MM.1S (cell line): Measurements from ENCODE around the gene PLEKHA1.
A peak's percentile ranks its signal among the peaks of the same experiment; 100 is the strongest.

Source experiments
- DNase-seq: peaks from one replicate; pipeline ENCODE4 v3.0.0-alpha.2; 2015
- H2AFZ ChIP-seq: fragments of 300-600 bp; sonication (generic); 2 replicates; pipeline ENCODE4 v1.6.0; 2016; ENCODE audit warnings: antibody characterized with exemption, low read length
- H3F3A ChIP-seq: fragments of 300-600 bp; sonication (generic); 2 replicates; pipeline ENCODE4 v1.6.1; 2016; ENCODE audit warnings: mild to moderate bottlenecking, antibody characterized with exemption, low read length, moderate library complexity, mixed read lengths; ENCODE audit not compliant: insufficient read depth
- H3K27ac ChIP-seq: fragments of 300-600 bp; sonication (generic); 2 replicates; pipeline ENCODE4 v1.5.1; 2016; ENCODE audit warnings: mild to moderate bottlenecking, low read length
- H3K27me3 ChIP-seq: fragments of 300-600 bp; sonication (generic); replicated peaks from 2 replicates; pipeline ENCODE4 v1.6.0; 2016; ENCODE audit warnings: low read length; ENCODE audit not compliant: insufficient read depth
- H3K36me3 ChIP-seq: fragments of 300-600 bp; sonication (generic); replicated peaks from 2 replicates; pipeline ENCODE4 v1.6.1; 2016; ENCODE audit warnings: mild to moderate bottlenecking, low read length, mixed read lengths; ENCODE audit not compliant: insufficient read depth
- H3K4me1 ChIP-seq: fragments of 300-600 bp; sonication (generic); 2 replicates; pipeline ENCODE4 v1.6.1; 2016; ENCODE audit warnings: low read length, mixed read lengths
- H3K4me2 ChIP-seq: fragments of 300-600 bp; sonication (generic); 2 replicates; pipeline ENCODE4 v1.6.0; 2016; ENCODE audit warnings: low read depth, low read length
- H3K4me3 ChIP-seq: fragments of 300-600 bp; sonication (generic); 2 replicates; pipeline ENCODE4 v1.5.1; 2016; ENCODE audit warnings: low read length, mixed read lengths
- H3K79me2 ChIP-seq: fragments of 300-600 bp; sonication (generic); 2 replicates; pipeline ENCODE4 v1.6.1; 2016; ENCODE audit warnings: mixed run types, low read length, mixed read lengths
- H3K9ac ChIP-seq: fragments of 300-600 bp; sonication (generic); 2 replicates; pipeline ENCODE4 v1.6.1; 2016; ENCODE audit warnings: low read length, mixed read lengths
- H3K9me2 ChIP-seq: fragments of 300-600 bp; sonication (generic); replicated peaks from 2 replicates; pipeline ENCODE4 v1.6.1; 2016; ENCODE audit warnings: mild to moderate bottlenecking, low read length, mixed read lengths; ENCODE audit not compliant: insufficient read depth
- H3K9me3 ChIP-seq: fragments of 300-600 bp; sonication (generic); replicated peaks from 2 replicates; pipeline ENCODE4 v1.6.1; 2016; ENCODE audit warnings: mild to moderate bottlenecking, low read length, mixed read lengths; ENCODE audit not compliant: insufficient read depth
- H4K20me1 ChIP-seq: fragments of 300-600 bp; sonication (generic); 2 replicates; pipeline ENCODE4 v1.6.1; 2016; ENCODE audit warnings: mild to moderate bottlenecking, low read length, moderate library complexity, mixed read lengths; ENCODE audit not compliant: insufficient read depth
- CTCF ChIP-seq: fragments of 300-600 bp; sonication (generic); IDR thresholded peaks from 2 replicates; pipeline ENCODE4 v1.5.1; 2016; ENCODE audit warnings: antibody characterized with exemption, low read length, mixed read lengths
- EZH2 ChIP-seq: fragments of 300-600 bp; sonication (generic); optimal IDR thresholded peaks from 2 replicates; pipeline ENCODE3; 2017; ENCODE audit warnings: low read depth, mild to moderate bottlenecking, antibody characterized with exemption, low read length, mixed read lengths
- EZH2phosphoT487 ChIP-seq: fragments of 300-600 bp; sonication (generic); IDR thresholded peaks from 2 replicates; pipeline ENCODE4 v1.6.1; 2018; ENCODE audit warnings: antibody characterized with exemption, low read length

PLEKHA1 gene

DNA sequence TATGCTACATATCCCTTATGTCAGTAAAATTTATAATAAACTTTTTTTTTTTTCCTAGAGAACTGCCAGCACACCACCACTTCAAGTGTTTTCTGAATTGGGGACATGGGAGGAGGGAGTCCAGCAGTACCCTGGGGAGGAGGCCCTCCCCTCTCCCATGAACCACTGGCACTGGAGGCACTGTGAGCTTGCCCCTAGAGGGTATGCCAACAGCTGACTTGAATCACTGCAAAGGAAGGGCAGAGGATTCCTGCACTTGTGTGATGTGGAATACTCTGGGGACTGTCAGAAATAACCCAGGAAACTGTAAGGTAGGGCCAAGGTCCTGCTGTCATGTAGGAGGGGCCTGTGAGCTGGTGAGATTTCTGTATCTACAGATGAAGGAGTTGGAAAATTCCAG, 71.4 kb downstream of the PLEKHA1 start:
- H2AFZ ChIP-seq, result no peak overlapping the region
- no peak overlapping the region for H3K4me3 ChIP-seq
- no peaks in the 10 kb centered on the region for H3K4me1 ChIP-seq
- H3K9ac ChIP-seq, result no peak overlapping the region
- no peaks in the 10 kb centered on the region for H3K36me3 ChIP-seq
- H3K9me2 ChIP-seq, result no peaks in the 10 kb centered on the region
- H3F3A ChIP-seq, result no peaks in the 10 kb centered on the region
- TF ChIP-seq EZH2phosphoT487, result no peak
- H3K4me2 ChIP-seq, result no peak overlapping the region
- H3K27ac ChIP-seq, result no peak overlapping the region
- DNase-seq, result no peak
- H3K9me3 ChIP-seq, result no peaks in the 10 kb centered on the region
- H3K27me3 ChIP-seq, result no peaks in the 10 kb centered on the region
- H3K79me2 ChIP-seq, result no peaks in the 10 kb centered on the region
- H4K20me1 ChIP-seq, result no peaks in the 10 kb centered on the region

DNA sequence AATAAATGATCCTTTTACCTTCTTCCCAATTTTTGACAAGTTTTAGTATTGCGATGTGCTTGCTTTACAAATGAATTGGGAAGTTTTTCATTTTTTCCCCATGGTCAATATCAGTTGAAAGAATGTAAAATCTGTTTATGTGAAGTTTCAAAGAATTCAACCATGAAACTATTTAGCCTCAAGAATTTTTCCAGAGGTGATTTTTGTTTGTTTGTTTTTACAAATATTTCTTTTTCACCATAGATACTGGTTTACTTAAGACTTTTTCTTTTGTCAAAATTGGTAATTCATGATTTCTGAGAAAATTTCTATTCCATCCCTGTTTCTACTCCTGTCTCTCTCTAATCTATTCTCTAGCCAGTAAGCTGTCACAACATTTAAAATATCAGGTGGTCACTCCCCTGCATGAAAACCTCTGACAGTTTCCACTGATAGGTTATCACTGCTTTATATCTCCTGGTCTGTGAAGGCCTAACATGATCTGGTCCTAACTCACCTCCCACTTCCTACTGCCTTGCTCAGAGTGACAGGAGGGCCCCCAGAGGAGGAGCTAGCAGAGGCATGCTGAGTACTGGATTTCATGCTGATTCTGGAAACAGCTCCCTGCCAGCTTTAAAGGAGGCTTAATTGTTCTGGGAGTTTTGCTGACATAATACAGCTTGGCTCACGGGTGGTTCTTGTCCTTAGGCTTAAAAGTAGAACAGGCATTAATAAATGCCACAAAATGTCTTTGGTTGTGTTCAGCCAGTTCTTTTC, 72.3 kb downstream of the PLEKHA1 start:
- Histone ChIP-seq H3K36me3 (no peaks in the 10 kb centered on the region), H3K4me2 (no peak overlapping the region), H3K9me3 (no peaks in the 10 kb centered on the region), H3K4me1 (no peaks in the 10 kb centered on the region), H4K20me1 (no peaks in the 10 kb centered on the region), H3K79me2 (no peaks in the 10 kb centered on the region), H2AFZ (no peak overlapping the region), H3K4me3 (no peak overlapping the region), H3K9me2 (no peaks in the 10 kb centered on the region), H3K27ac (no peak overlapping the region), H3K27me3 (no peaks in the 10 kb centered on the region), H3F3A (no peaks in the 10 kb centered on the region), H3K9ac (no peak overlapping the region)
- TF ChIP-seq EZH2phosphoT487 (no peak), EZH2 (no peak), CTCF (no peak)
- no peak for DNase-seq

DNA sequence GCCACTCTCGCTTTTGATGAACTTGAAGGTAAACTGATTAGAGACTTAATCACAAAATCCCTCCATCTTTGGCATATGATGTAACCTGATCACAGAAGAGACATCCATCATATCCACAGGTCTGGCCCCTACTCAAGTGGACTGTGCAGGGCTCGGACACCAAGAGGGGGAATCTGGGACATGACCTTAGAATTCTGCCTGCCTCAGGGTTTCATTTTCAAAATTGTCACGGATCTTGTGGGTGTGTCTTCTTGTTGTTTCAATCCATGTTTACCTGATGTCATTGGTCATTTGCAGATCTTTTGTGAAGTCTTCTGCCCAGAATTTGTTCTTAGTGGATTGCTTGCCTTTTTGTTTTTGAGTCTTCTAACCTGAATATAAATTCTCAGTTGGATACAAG, 74.1 kb downstream of the PLEKHA1 start:
- no peak for DNase-seq
- Histone ChIP-seq H2AFZ (0 out of 2 replicates have a peak overlapping the region, but pooled peaks have one; percentile 27), H3K79me2 (no peaks in the 10 kb centered on the region), H3K9me2 (no peaks in the 10 kb centered on the region), H3K4me2 (no peak overlapping the region), H3K27me3 (no peaks in the 10 kb centered on the region), H4K20me1 (no peaks in the 10 kb centered on the region), H3K27ac (no peak overlapping the region), H3K4me3 (no peak overlapping the region), H3K36me3 (no peaks in the 10 kb centered on the region), H3K4me1 (no peaks in the 10 kb centered on the region), H3K9me3 (no peaks in the 10 kb centered on the region), H3K9ac (no peak overlapping the region), H3F3A (no peaks in the 10 kb centered on the region)
- TF ChIP-seq EZH2 (no peak), CTCF (no peak), EZH2phosphoT487 (no peak)

DNA sequence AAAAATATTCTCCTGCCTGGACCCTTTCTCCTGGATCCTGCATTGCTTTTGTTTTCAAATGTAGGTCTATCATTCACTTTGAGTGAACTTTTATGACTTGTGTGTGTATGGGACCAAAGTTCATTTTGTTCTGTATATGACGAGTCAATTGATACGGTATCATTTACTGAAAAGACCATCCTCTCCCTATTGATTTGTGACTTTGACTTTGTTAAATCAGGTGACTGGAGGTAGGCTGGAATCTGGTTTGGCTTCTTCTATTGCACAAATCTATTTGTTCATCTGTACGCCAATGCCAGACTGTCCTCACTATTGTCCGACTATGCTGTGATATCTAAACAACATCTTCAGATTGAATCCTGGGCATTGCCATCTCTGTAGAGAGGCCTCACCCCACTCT, 74.6 kb downstream of the PLEKHA1 start:
- Histone ChIP-seq H3K9ac (no peak overlapping the region), H2AFZ (no peak overlapping the region), H3K9me2 (no peaks in the 10 kb centered on the region), H3K4me2 (no peak overlapping the region), H3K79me2 (no peaks in the 10 kb centered on the region), H3K4me1 (no peaks in the 10 kb centered on the region), H3K36me3 (no peaks in the 10 kb centered on the region), H3K4me3 (no peak overlapping the region), H3K27ac (no peak overlapping the region), H3K27me3 (no peaks in the 10 kb centered on the region), H3K9me3 (no peaks in the 10 kb centered on the region), H4K20me1 (no peaks in the 10 kb centered on the region), H3F3A (no peaks in the 10 kb centered on the region)
- no peak for TF ChIP-seq EZH2
- TF ChIP-seq EZH2phosphoT487, result no peak
- no peak for DNase-seq
